DMS53 treated with DMSO at 0.1 percent for 48 hours (cell line): ENCODE measurements around the gene TMEM145.

Source experiments
- DNase-seq: peaks from one replicate; lab custom pipeline; 2025; ENCODE audit not compliant: unreplicated experiment; lab: John Stamatoyannopoulos, UW

TMEM145 gene

GRCh38 chr19:42277821-42278451 is 35.2 kb upstream of the TMEM145 start:
- no peak for DNase-seq

- no peak for DNase-seq
These were observed 34.5 kb upstream of the TMEM145 start for GRCh38 chr19:42278452-42279154.

DNA sequence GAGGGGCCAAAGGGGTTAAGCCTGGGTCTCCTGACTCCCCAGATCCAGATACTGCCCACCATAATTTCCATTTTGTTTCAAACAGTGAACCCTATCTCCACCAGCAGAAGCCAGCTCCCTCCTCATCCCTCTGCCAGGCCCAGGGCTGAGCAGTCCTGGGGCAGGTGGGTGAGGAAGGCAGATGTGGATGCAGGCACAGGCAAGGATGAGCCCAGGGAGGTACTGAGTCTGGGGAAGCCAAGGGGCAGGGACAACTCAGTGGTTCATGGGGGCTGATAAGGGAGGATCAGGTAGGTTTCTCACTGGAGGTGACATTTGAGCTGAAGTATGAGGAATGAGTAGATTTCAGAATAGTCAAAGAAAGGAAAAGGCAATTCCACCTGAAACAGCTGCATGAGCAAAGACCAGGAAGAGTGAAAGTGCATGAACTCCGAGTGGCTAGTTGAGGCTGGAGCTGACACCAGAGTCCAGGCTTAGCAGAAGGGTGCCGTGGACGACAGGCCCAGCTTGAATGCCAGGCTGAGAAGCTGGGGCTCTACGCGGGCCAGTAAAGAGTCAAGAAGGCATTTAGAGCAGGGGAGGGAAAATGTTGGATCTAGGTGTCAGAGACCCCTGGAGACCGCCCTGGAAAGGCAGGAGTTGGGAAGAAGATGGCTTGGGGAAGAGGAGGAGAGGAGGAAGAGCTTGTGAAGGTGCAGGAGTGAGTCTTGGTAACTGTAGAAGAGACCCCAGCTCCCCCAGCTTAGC is 33.8 kb upstream of the TMEM145 start:
- peak; percentile 38 for DNase-seq

DNA sequence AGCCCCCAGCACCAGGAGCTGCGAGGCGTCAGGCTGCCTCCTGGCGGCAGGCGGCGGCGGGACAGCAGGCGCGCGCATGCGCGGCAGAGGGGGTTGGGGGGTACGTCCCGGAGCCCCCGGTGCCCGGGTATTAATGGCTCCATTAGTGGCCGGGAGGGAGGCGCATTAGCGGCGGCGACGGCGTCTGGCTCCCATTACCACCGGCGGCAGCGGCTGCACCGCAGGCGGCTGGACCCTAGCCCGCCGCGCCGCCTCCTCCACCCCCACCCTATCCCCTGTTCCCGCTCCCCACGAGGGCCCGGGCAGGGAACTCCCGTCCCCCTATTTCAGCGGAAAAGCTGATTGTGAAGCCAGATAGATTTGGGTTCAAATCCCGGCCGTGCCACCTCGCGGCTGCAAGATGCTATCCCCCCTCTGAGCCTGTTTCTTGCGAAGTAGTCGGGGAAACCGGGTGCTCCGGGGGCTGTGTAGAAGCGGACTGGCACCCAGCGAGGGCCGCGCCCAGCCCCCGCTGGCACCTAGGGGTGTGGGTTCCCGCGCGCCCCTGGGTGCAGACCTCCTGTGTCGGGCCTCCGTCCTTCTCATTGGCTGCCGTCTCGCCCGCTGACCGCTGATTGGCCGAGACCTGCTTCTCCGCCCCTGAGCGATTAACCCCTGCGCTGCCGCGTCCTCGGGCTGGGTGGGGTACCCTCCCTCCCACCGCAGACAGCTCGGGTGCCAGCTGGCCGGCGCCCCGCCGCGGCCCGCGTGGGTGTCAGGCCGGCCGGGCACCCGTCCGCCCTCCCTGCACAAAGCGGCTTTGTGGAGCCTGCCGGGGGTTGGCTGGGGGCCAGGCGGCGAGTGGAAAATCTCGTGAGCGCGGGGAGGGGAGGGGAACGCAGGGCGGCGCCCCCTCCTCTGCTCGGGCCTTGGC is 33.0 kb upstream of the TMEM145 start:
- peak; percentile 49 for DNase-seq

- DNase-seq, result no peak
These were observed 32.3 kb upstream of the TMEM145 start for GRCh38 chr19:42280815-42281145.

GRCh38 chr19:42281146-42281826 is 31.8 kb upstream of the TMEM145 start:
- no peak for DNase-seq

DNA sequence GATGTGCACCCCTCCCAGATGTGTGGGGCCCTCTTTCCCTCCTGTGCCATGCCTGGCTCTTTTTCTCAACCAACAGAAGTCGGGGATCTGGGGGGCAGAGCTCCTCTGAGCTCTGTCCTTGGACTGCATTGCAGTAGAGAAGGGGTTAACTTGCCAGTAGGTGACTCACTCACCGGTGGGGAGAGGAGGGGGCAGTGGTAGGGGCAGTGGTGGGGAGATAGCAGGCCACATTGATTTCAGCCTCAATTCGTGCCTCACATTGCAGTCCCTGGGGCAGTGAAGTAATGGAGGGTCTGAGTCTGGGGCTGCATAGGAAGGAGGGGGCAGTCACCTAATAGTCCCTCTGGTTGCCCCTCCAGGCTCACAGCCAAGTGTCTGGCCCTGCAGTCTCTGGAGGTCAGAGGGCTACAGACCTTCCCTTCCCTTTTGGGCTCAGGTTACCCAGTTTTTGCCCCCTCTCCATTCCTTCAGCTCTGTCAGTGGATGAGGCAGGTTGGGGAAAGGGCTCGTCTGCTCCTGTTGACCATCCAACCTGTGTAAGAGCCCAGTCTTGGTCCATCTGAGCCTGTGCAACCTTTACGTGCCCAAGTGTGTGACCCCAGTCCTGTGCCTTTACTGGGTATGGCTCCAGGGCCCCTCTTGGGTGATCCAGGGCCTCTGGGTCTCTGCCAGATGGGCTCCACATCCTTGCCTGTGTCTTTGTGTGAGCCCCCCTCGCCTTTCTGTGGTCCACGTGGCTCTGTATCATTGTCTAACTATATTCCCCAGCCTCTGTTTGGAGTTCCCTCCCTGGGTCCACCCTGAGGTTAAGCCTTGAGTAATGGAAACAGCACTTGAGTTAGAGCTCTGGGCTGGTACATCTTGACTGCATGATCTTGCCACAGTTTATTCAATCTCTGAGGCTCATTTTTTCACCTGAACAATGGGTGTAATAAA is 31.0 kb upstream of the TMEM145 start:
- DNase-seq, result no peak

- no peak for DNase-seq
These were observed 30.3 kb upstream of the TMEM145 start for GRCh38 chr19:42282819-42283187.

GRCh38 chr19:42283188-42284065 is 29.7 kb upstream of the TMEM145 start:
- DNase-seq, result peak; percentile 83

DNA sequence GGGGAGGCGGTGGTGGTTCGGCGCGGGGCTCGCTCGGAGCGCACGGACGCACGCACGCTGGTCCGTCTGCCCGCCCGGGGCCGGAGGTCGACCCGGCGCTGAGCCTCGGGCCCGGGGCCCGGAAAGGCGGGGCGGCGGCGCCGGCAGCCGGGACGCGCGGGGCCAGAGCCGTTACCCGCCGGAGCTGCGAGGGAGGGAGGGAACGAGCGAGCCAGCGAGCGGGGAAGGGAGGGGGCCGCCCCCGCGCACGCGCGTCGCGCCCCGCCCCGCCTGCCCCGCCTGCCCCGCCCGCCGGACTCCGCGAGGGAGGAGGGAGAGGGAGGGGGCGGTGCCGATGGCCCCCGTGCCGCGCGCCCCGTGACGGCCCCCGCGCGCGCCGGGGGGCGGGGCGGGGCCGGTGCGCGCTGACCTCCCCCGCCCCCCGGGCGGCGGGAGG is 29.0 kb upstream of the TMEM145 start:
- peak; percentile 49 for DNase-seq

- DNase-seq, result no peak
These were observed 28.3 kb upstream of the TMEM145 start for GRCh38 chr19:42284591-42285341.

DNA sequence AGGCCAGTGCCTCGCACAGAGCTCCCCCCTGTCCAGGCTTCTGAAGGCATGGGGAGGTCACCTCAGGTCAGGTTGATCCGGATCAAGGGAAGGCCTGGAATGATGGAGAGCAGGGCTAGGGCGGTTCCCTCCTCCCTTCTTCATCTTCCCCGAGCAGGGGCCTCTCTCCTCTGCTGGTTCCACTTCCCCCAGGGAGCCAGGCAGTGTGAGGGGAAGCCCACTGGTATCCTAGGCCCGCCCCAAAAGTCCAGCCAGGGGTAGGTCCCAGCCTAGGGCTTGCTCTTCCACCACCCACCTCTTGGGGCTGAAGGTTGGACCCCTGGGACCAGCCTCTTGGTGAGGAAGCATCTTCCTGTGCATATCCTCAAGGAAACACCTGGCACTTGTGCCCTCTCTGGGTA is 27.6 kb upstream of the TMEM145 start:
- DNase-seq, result no peak

DNA sequence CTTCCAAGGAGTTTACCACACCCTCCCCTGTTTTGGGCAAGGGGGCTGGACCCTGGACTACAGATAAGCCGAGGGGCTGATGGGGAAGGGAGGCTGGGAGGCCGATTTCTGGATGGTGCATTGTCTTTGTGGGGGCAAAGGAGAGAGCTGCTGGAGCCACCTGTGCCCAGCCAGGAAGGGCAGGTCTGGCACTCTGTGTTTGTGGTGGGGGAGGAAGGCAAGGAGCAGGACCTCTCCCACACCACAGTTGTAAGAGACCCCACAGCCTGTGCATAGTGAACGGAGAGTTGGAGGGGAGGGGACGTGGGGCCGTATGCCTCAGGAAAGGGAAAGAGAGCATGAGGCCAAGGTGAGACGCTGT is 27.1 kb upstream of the TMEM145 start:
- DNase-seq, result no peak

DNA sequence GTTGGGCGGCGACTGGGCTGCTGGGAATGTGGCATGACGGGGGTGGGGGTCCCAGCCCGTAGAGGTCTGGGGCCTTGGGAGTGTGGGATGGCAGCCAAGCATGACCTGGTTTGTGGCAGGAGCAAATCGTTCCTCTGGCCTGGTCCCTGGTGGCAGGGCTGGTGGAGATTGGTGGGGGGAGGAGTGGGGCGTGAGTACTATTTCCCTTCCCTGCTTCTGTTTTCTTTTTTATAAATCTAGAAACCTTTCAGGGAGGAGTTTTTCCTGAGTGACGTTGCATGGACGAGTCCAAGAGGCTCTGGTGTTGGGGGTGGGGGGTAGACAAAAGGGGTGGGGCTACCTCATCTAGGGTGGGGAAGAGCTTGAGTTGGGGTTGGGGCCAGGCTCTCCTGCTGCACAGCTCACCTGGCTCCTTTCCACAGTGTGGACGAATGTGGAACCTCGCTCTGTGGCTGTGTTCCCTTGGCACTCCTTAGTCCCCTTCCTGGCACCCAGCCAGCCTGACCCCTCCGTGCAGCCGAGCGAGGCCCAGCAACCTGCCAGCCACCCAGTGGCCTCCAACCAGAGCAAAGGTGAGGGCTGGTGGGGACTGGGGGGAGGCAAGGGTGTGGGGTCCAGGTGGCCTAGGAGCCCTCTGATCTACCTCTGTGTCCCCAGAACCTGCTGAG is 26.6 kb upstream of the TMEM145 start:
- DNase-seq, result no peak

DNA sequence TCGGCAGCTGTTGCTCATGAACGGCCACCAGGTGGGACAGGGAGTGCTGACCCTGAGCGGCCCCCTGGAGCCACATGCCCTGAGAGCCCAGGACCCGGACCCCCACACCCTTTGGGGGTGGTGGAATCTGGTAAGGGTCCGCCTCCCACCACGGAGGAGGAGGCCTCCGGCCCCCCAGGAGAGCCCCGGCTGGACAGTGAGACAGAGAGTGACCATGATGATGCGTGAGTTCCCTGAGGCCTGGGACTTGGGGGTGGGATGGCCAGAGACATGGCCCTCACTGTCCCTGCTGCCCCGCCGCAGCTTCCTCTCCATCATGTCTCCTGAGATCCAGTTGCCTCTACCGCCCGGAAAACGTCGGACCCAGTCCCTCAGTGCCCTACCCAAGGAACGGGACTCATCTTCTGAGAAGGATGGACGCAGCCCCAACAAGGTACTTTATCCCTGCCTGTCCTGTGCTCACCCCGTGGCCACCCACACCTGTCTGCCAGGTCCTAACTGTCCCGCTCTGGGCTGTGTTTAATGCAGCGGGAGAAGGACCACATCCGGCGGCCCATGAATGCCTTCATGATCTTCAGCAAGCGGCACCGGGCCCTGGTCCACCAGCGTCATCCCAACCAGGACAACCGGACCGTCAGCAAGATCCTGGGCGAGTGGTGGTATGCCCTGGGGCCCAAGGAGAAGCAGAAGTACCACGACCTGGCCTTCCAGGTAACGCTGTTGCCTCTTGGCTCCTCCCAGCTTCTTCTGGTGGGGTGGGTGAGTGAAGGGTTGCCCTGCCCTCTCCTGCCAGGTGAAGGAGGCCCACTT is 25.9 kb upstream of the TMEM145 start:
- no peak for DNase-seq

GRCh38 chr19:42287827-42288107 is 25.3 kb upstream of the TMEM145 start:
- DNase-seq, result no peak

DNA sequence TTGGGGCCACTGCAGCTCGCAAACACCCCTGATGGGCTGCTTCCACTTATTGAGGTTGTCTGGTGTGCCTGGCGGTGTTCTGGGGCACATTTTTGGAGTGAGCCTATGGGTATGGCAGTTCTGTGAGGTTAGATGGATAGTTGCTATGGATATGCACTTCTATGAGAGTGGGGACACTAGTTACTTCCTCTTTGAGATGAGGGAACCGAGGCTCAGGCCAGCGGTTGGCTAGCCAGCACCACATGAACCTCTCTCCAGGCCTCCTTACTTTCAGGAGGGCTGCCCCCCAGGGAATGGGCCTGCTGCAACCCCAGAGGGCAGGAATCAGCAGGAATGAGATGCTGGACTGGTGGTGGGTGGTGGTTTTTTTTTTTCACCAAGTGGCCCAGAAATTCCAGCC is 24.7 kb upstream of the TMEM145 start:
- no peak for DNase-seq
